Esophagus squamous epithelium (tissue), 4 donors: ENCODE data around the gene ASTN2.

ENCODE experiments used
- CTCF ChIP-seq, 6 experiments: fragments of 450-650 bp in 4 of 6; fragments of 200-600 bp in 2 of 6; sonication (generic) in 2 of 6; IDR thresholded peaks; one replicate each; pipeline ENCODE4 v1.5.1; 2016 to 2019; ENCODE audit warnings: antibody characterized with exemption in 6 of 6, mild to moderate bottlenecking in 4 of 6, moderate library complexity in 4 of 6
- POLR2A ChIP-seq, 4 donors: fragments of 450-650 bp; IDR thresholded peaks; one replicate each; pipeline ENCODE4 v1.6.1; 2017; ENCODE audit warnings: antibody characterized with exemption in 4 of 4, mild to moderate bottlenecking in 4 of 4, moderate library complexity in 3 of 4

- TF ChIP-seq POLR2A (IDR thresholded peaks at IDR 0.05) (no peak), CTCF (IDR thresholded peaks at IDR 0.05) (no peak)
Observed at GRCh38 chr9:116558035-116558434, 856.8 kb downstream of the ASTN2 start.
